Left ventricle myocardium inferior (tissue), 1 donor: Measurements from ENCODE around the gene ADGRL1. TPM values are rescaled to one million over a fixed set of nuclear protein-coding genes. Genes with fewer than 3 reads are reported as not detected.

Experiments used
- DNase-seq: peaks from one replicate; pipeline ENCODE4 v3.0.0-alpha.2; 2020
- H3K27ac ChIP-seq: fragments of 200-600 bp; replicated peaks from 2 replicates; pipeline ENCODE4 v1.8.0; 2021
- H3K27me3 ChIP-seq: fragments of 200-600 bp; 2 replicates; pipeline ENCODE4 v1.8.0; 2021; ENCODE audit warnings: low read depth
- H3K36me3 ChIP-seq: fragments of 200-600 bp; 2 replicates; pipeline ENCODE4 v1.8.0; 2021
- H3K4me1 ChIP-seq: fragments of 200-600 bp; 2 replicates; pipeline ENCODE4 v1.8.0; 2021
- H3K4me3 ChIP-seq: fragments of 200-600 bp; 2 replicates; pipeline ENCODE4 v1.8.0; 2021; ENCODE audit warnings: mild to moderate bottlenecking, moderate library complexity
- H3K9me3 ChIP-seq: fragments of 200-600 bp; replicated peaks from 2 replicates; pipeline ENCODE4 v1.8.0; 2021
- intact Hi-C: fragments of 100-400 bp; cut with micrococcal nuclease; formaldehyde crosslinking; loops from one replicate; pipeline ENCODE4 v1.11.0; 2022
- total RNA-seq: library from RNA; stranded (reverse); fragmentation: NEBNext Ultra II Directional; extraction: Animal tissue kit (Norgen Biotek cat#: 25700); gene quantifications from one replicate; pipeline ENCODE4 v1.2.1, GENCODE V29; 2021
- TF ChIP-seq, protein P1 (sequence below): fragments of 200-600 bp; IDR thresholded peaks from 2 replicates; pipeline ENCODE4 v1.8.0; 2021; ENCODE audit warnings: antibody characterized with exemption, mild to moderate bottlenecking, borderline replicate concordance
- donor health status: DM: no; HTN: yes; CAD: no; lungs with severe emphysema.

ADGRL1 gene
- total RNA-seq, 1 donor from 2014 or later = 16.1 TPM

DNA sequence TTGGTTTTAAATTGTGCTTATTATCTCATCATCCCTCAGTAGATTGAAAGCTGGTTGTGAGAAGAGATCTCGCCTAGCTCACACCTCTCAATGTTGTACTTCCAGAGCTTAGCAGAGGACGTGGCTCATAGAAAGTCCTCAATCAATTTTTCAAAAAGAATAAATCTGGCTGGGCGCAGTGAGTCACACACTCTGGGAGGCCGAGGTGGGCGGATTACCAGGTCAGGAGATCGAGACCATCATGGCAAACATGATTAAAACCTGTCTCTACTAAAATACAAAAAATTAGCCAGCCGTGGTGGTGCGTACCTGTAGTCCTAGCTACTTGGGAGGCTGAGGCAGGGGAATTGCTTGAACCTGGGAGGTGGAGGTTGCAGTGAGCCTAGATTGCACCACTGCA, 64.9 kb downstream of the ADGRL1 start:
- Histone ChIP-seq H3K4me3 (no peak overlapping the region), H3K4me1 (peaks cover 49% of the 10 kb centered on the region), H3K27me3 (no peaks in the 10 kb centered on the region), H3K36me3 (no peaks in the 10 kb centered on the region), H3K27ac (no peak overlapping the region), H3K9me3 (no peaks in the 10 kb centered on the region)
- TF ChIP-seq, protein P1, sequence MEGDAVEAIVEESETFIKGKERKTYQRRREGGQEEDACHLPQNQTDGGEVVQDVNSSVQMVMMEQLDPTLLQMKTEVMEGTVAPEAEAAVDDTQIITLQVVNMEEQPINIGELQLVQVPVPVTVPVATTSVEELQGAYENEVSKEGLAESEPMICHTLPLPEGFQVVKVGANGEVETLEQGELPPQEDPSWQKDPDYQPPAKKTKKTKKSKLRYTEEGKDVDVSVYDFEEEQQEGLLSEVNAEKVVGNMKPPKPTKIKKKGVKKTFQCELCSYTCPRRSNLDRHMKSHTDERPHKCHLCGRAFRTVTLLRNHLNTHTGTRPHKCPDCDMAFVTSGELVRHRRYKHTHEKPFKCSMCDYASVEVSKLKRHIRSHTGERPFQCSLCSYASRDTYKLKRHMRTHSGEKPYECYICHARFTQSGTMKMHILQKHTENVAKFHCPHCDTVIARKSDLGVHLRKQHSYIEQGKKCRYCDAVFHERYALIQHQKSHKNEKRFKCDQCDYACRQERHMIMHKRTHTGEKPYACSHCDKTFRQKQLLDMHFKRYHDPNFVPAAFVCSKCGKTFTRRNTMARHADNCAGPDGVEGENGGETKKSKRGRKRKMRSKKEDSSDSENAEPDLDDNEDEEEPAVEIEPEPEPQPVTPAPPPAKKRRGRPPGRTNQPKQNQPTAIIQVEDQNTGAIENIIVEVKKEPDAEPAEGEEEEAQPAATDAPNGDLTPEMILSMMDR = no peak
- intact Hi-C loops = no loop called here
- no peak for DNase-seq

GRCh38 chr19:14139944-14140343, 66.0 kb downstream of the ADGRL1 start:
- TF ChIP-seq, protein P1 = no peak
- Histone ChIP-seq H3K36me3 (no peaks in the 10 kb centered on the region), H3K9me3 (no peaks in the 10 kb centered on the region), H3K4me3 (no peak overlapping the region), H3K27ac (peak overlapping the region; percentile 92), H3K27me3 (no peaks in the 10 kb centered on the region), H3K4me1 (peaks cover 54% of the 10 kb centered on the region)
- intact Hi-C loops = no loop called here
- DNase-seq = no peak

DNA sequence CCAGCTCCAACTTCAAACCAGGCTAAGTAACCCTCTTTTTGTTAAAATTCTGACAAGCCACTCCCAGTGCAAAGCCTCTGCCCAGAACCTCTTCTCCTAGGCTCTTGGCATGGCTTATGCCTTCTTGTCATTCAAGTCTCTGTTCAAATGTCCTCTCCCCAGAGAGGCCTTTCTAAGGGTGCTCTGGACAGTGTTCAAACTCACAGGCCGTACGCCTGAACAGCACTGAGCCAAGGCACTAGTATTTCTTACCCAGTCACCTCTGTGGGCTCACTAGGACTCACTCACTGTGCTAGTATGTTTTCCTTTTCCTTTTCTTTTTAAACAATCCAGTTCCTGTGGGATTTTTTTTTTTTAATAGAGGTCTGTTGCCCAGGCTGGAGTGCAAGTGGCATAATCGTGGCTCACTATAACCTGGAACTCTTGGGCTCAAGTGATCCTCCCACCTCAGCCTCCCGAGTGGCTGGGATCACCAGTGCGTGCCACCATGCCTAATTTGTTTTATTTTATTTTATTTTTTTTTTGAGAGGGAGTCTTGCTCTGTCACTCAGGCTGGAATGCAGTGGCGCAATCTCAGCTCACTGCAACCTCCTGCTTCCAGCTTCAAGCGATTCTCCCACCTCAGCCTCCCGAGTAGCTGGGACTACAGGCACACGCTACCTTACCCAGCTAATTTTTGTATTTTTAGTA, 67.2 kb downstream of the ADGRL1 start:
- H3K4me1 ChIP-seq = peaks cover 50% of the 10 kb centered on the region
- H3K27ac ChIP-seq = peak overlapping the region; percentile 92
- TF ChIP-seq, protein P1 = no peak
- H3K27me3 ChIP-seq = no peaks in the 10 kb centered on the region
- intact Hi-C loops = no loop called here
- H3K4me3 ChIP-seq = peak overlapping the region; percentile 76
- no peaks in the 10 kb centered on the region for H3K9me3 ChIP-seq
- H3K36me3 ChIP-seq = no peaks in the 10 kb centered on the region
- no peak for DNase-seq

GRCh38 chr19:14136509-14137281, 69.3 kb downstream of the ADGRL1 start, which contains the start of gene ASF1B:
Gene ASF1B, minus strand, starts transcription at chr19:14136589. Its CDS starts 133 bp downstream, at chr19:14136456.
- Histone ChIP-seq H3K9me3 (no peaks in the 10 kb centered on the region), H3K4me3 (peak within 1 kb of the TSS; percentile 76), H3K4me1 (peaks cover 46% of the 10 kb centered on the region), H3K27me3 (no peaks in the 10 kb centered on the region), H3K36me3 (no peaks in the 10 kb centered on the region), H3K27ac (peak within 1 kb of the TSS; percentile 92)
- intact Hi-C loops = no loop called here
- DNase-seq = peak; percentile 99
- TF ChIP-seq, protein P1 = peak; percentile 87

DNA sequence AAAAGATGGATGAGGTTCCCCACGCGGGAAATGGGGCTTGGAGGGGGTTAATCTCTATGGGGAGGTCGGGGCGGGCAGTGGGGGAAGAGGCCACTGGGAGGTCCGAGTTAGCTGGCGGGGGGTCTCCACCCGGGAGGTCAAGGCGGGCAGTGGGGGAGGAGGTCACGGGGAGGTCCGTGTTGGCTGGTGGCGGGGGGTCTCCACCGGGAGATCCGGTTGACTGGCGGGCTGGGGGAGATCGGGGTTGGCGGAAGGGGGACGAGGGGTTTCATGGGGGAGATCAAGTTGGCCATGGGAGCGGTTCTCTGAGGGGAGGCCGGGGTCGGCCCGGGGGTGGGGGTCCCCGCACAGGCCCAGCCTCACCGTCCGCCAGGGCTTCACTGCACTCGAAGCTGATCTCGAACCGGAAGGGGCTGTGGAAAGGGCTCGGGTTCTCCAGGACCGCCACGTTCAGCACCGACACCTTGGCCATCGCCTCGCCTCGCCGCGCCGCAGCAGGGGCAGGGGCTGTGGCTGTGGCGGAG, 69.9 kb downstream of the ADGRL1 start:
- H3K4me3 ChIP-seq = peak overlapping the region; percentile 76
- intact Hi-C loops = no loop called here
- no peaks in the 10 kb centered on the region for H3K36me3 ChIP-seq
- peaks cover 46% of the 10 kb centered on the region for H3K4me1 ChIP-seq
- H3K9me3 ChIP-seq = no peaks in the 10 kb centered on the region
- TF ChIP-seq, protein P1 = no peak
- H3K27me3 ChIP-seq = no peaks in the 10 kb centered on the region
- DNase-seq = no peak
- peak overlapping the region; percentile 74 for H3K27ac ChIP-seq
